Measurements from ENCODE around the gene CD99.
"Not testable (repeated sequence)": the region's sequence is repeated elsewhere in the genome, so short reads cannot be mapped to it uniquely, and the experiment has no call there.

The CD99 gene

DNA sequence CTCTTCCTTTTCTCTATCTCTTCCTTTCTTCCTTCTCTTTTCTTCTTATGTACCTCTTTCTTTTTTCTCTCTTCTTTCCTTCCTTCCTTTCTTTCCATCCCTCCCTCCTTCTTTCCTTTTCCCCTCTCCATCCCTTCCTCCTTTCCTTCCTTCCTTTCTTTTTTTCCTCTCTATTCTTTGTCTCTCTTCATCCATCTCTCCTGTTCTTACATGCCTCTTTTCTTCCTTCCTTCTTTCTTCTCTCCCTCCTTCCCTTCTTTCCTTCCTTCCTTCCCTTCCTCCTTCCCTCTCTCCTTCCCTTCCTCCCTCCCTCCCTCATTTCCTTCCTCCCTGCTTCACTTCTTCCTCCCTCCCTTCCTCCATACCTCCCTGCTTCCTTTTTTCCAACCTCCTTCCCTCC lies 41.6 kb downstream of the CD99 start:
- DNase-seq = no peak

DNA sequence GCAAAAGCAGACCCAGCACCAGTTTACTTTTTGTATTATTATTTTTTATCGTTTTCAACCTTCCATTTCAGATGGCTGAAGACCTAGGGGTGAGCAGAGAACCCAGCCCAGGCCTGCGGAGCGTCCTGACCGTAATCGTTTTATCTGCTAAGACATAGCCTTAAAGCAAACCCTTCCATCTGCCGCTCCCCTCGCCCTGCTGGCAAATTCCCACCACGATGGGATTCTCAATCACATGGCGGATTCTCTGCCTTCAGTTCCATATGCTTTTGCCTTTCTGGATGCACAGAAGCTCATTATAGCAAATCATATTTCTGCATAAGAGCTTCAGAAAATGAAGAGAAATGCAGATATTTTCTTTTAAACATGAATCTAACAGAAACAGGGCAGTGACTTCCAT lies 42.2 kb downstream of the CD99 start:
- no peak for DNase-seq

DNA sequence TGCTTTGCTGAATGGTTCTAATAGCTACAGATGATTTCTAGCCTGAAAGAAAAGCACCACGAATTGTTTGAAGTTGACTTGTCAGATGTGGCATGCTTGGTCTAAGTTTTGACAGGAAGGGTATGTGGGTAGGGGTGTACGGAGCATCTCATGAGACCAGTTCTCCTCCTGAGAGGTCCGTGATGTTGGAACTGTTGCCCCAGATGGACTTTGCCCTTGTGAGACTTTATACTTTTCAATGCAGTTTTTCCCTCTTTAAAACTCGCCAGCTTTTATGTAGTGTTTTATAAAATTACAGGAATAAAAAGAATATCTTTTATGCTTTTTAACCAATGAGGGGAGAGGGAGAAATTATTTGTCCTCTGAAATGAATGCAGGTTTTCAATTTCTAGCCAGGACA lies 44.2 kb downstream of the CD99 start:
- DNase-seq = no peak

DNA sequence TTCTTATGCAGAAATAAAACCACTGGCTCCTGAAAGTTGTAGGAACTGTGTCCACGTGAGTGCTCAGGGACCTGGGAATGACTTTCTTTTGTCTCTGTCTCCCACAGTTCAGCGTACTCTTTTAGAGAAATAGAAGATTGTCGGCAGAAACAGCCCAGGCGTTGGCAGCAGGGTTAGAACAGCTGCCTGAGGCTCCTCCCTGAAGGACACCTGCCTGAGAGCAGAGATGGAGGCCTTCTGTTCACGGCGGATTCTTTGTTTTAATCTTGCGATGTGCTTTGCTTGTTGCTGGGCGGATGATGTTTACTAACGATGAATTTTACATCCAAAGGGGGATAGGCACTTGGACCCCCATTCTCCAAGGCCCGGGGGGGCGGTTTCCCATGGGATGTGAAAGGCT lies 49.6 kb downstream of the CD99 start:
- DNase-seq = no peak

DNA sequence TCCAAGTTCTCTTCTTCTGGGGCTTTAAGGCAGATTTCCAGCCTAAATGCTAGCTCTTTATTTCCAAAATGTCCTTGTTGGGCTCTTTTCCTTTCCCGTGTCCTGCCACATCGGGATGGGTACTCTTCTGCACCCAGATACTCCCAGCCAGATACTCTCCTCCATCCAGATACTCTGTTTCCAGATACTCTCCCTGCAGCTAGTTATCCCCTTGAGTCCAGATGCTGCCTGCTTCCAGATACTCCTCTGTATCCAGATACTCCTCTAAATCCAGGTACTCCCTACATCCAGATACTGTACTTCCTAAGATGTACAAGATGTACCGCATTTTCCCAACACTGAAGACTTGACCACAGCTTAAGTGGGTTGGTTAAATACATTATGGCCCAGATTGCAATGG lies 50.3 kb downstream of the CD99 start:
- no peak for DNase-seq

DNA sequence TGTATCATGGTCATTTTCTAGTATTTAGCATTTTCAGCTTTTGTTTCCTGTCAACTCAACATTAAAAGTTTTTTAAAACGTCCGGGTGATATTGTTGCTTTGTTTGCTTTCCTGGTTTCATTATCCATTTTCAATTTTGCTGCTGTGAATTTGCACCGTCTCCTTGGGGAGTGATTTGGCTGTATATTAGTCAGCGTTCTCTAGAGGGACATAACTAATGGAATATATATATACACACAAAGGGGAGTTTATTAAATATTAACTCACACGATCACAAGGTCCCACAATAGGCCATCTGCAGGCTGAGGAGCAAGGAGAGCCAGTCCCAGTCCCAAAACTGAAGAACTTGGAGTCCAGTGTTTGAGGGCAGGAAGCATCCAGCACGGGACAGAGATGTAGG lies 55.2 kb downstream of the CD99 start:
- DNase-seq = not testable (repeated sequence)

DNA sequence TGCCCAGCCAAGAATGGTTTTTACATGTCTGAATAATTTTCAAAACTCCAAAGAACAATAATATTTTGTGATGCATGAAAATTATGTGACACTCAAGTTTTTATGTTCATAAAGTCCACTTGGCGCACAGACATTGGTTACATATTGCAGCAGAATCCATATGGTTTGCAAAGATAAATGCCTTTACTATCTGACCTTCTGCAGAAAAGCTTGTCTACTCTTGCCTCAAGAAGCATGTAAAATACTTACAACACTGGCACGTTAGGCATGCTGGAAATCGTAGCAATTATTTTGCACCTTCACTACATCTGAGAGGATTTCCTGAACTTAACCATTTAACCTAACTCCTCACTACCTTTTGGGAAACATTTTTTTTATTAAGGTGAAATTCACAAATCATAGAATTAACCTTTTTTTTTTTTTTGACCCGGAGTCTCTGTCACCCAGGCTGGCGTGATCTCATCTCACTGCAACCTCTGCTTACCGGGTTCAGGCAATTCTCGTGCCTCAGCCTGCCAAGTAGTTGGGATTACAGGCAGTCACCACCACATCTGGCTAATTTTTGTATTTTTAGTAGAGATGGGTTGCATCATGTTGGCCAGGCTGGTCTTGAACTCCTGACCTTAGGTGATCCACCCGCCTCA lies 57.2 kb downstream of the CD99 start:
- no peak for DNase-seq

DNA sequence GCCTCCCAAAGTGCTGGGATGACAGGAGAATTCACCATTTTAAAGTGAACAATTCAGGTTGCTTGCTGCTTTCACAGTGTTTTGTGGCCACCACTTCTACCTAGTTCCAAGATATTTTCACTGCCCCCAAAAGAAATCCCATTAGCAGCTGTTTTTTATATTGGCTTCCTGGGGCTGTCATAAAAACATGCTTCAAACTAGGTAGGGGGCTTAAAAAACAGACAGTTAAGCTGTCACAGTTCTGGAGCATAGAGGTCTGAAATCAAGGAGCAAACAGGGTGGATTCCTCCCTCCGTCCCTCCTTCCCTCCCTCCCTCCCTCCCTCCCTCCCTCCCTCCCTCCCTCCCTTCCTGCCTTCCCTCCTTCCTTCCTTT lies 57.7 kb downstream of the CD99 start:
- DNase-seq = no peak

DNA sequence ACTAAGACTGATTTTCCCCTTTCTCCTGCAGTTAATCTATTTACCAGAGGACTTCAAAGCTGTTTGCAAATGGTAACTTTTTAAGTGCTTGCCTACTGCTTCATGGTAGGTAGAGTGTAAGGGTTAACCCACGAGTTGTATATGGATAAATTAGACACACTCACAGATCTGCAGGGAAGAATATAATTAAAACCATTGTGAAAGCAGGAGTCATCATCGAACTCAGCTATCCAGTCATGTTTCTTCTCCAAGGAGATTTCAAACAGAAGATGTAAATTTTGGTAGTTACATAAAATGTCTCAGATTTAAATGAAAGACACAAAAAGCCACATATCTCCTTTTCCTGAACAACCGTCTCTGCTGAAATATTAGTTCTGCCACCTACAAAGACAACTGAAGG lies 60.2 kb downstream of the CD99 start:
- DNase-seq = no peak

DNA sequence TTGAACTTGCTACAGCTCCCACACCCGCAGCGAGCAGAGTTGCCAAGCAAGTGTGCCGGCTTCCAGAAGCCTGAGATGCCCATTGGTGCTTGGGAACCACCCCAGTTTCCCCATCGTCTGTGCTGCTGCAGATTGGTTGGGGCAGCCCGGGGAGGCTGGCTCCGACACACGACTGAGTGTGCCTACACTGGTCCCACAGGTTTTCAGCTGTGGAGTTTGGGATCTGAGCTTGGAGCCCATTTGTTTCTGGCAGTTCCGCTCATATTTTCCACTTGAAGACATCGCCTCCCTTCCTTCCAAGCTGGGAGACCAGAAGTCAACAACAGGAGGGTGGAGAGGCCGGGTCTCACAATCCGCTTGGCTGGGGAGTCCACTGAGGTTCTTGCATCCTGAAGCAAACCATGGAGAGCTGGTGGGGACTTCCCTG lies 60.8 kb downstream of the CD99 start, which contains the start of gene XG:
Gene XG, plus strand, starts transcription at position 167 of the 427 bp plus-strand sequence. Its CDS starts 235 bp downstream, at position 402.
- not testable (repeated sequence) for DNase-seq

DNA sequence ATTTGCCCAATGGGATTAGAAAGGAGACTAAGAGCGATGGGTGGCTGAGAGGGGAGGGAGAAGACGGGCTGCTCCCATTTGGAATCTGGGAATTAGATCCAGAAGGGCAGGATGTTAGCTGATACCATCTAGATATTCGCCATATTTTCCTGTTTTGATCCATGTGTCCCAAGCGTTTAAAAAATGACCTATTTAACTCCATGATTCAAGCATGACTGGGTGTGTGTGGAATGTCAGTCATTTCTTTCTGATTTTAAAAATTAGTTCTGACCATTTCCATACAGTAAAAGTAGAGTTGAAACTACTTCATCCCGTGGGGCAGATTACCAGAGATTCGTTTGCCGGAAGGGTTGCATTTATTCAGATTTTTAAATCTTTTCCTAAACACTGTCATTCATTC lies 61.3 kb downstream of the CD99 start:
- DNase-seq = not testable (repeated sequence)

DNA sequence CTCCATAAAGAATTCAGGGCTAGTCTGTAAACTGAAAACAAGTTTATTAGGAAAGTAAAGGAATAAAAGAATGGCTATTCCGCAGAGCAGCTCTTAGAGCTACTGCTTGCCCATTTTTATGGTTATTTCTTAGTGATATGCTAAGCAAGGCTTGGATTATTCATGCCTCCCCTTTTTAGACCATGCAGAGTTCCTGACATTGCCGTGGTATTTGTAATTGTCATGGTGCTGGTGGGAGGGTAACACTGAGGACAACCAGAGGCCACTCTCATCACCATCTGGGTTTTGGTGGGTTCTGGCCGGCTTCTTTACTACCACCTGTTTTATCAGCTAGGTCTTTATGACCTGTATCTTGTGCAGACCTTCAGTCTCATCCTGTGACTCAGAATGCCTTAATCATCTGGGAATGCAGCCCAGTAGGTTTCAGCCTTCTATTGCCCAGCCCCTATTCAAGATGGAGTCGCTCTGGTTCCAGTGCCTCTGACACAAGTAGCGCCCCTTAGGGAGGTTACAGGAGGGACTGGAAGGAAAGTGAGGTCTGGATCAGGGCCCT lies 64.1 kb downstream of the CD99 start:
- DNase-seq = not testable (repeated sequence)

DNA sequence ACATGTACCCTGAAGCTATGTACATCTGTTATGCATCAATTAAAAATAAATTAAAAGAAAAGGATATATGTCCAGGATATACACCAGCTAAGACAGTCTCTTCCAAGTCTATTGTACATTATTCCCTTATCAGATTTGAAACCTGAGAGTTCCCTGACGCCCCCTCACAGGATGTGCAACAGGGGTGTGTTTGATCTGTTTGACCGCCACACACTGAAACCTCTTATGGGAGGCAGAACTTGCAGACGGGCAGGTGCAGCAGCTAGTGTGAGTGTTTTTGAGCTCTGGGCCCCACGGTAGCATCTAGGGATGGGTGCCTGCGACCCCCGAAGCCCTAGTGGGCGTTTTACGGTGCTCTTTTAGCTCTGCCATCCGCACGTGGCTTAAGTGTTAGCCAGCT lies 65.5 kb downstream of the CD99 start:
- no peak for DNase-seq

DNA sequence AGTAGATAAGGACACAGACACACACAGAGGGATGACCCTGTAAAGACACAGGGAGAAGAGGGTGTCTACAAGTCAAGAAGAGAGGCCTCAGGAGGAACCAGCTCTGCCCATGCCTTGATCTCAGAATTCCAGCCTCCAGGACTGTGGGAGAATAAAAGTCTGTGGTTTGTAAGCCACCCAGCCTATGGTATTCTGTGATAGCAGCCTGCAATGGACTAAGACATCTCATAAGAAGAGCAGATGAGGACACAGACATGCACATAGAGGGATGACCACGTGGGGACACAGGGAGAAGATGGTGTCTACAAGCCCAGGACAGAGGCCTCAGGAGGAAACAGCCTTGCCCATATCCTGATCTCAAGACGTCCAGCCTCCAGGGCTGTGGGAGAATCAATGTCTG lies 70.2 kb downstream of the CD99 start:
- DNase-seq = no peak

DNA sequence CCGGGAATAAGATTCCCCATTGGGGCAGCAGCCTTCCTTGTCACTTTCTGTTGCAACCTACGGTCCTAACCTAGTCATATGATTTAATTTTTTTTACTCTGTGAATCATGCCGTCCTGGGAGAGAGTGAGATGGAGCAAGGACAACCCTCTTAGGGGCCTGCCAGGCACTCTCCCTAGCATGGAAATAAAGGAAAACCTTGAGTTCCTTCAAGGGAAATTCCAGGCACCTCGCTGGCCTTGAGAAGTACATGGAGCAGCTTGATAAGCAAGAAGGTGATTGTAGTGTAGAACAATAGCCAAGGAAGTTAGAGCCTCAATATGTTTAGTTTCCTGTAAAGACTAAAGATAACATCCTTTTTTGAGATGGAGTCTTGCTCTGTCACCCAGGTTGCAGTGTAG lies 71.6 kb downstream of the CD99 start:
- DNase-seq = not testable (repeated sequence)

DNA sequence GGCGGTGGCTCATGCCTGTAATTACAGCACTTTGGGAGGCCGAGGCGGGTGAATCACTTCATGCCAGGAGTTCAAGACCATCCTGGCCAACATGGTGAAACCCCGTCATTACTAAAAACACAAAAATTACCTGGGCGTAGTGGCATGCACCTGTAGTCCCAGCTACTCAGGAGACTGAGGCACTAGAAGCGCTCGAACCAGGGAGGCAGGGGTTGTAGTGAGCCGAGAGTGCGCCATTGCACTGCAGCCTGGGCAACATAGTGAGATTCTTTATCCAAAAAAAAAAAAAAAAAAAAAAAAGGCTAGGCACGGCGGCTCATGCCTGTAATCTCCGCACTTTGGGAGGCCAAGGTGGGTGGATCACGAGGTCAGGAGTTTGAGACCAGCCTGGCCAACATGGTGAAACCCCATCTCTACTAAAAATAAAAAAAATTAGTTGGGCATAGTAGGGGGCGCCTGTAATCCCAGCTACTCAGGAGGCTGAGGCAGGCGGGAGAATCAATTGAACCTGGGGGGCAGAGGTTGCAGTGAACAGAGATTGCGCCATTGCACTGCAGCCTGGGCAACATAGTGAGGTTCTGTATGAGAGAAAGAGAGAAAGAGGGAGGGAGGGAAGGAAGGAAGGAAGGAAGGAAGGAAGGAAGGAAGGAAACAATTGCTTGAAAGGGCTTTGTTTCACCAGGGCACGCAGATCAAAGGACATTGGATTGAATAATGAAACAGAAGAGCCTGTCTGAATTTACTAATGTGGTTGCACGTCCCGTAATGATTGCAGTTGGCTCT lies 73.9 kb downstream of the CD99 start:
- not testable (repeated sequence) for DNase-seq

DNA sequence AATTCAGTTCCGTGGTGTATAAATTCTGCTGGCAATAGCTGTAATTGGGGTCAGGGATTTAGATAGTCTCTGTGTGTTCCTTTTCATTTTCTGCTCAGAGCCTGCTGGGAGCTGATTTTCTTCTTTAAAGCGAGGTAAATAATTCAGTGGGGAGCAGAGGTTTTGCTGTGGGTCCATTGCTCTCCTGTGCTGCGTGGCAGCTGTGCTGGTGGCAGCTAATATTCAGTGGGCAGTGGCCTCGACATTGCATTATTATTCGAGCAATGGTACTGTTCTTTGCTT lies 74.4 kb downstream of the CD99 start:
- no peak for DNase-seq

DNA sequence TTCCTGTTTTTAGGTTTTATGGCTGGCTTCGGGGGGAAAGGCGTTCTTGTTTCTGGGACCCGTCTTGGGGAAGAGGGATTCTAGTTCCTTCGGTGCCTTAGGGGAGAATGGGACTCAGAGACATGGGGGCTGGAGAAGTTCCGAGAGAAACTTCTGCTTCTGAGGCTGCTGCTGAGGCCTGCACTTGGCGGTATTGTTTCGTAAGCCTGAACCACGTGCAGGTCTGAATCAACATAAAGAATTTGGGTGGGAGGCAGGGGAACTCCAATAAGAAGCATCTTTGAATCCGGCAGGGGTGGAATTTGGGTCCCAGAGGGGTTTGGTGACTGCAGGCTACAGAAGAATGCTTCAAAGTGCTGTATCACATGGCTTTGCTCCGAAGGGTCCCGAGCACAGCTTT lies 75.8 kb downstream of the CD99 start:
- DNase-seq = no peak

DNA sequence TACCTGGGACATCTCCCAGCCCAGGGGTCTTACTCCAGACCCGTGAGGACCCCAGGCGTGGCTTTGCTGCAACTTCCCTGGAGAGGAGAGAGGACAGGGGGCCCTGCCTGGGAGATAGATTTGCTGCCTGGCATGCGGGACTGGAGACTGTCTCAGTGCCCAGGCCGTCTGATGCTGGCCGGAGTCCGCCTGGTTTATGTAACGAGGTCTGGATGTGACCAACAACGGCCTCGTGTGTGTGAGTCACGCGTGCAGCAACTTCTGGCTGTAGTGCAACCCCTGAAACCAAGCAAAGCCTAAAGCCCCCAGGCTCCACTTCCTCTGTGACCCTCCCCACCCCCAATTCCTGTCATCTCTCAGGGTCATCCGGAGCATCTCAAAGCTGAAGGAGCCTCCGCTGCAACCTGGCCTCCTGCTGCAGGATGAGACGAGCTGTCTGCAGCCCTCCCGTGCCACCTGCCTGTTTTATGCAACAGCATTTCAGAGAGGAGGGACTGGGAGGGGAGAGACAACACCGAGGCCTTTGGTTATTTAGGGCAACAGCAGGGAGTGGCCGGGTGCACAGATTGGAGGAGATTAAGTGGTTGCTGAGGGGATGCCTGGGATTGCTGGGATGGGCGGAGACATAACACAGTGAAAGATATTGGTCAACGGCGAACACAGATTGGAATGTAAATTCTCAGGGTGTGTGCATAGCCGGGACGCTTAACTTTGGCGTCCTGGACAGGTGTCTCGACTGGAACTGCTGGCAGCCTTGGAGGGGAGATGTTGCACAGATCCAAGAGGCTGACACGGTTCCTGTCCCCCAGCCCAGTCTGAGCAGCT lies 76.7 kb downstream of the CD99 start:
- no peak for DNase-seq

DNA sequence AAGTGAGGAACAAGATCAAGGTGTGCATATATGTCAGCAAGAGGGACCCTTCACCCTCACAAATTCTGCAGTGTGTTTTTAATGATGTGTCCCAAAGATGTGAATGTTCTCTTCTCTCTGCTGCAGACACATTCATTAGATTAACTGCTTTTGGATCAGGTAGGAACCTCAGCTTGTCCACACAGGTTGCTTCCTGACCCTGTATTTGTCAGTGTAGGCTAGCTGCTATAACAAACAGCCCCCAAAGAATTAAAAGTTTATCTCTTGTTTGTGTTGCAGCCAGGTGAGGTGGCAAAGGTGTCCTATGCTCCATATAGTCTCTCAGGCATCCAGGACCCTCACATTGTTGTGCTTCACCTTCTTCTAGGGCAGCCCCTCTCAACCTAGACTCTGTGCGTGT lies 78.5 kb downstream of the CD99 start:
- no peak for DNase-seq

DNA sequence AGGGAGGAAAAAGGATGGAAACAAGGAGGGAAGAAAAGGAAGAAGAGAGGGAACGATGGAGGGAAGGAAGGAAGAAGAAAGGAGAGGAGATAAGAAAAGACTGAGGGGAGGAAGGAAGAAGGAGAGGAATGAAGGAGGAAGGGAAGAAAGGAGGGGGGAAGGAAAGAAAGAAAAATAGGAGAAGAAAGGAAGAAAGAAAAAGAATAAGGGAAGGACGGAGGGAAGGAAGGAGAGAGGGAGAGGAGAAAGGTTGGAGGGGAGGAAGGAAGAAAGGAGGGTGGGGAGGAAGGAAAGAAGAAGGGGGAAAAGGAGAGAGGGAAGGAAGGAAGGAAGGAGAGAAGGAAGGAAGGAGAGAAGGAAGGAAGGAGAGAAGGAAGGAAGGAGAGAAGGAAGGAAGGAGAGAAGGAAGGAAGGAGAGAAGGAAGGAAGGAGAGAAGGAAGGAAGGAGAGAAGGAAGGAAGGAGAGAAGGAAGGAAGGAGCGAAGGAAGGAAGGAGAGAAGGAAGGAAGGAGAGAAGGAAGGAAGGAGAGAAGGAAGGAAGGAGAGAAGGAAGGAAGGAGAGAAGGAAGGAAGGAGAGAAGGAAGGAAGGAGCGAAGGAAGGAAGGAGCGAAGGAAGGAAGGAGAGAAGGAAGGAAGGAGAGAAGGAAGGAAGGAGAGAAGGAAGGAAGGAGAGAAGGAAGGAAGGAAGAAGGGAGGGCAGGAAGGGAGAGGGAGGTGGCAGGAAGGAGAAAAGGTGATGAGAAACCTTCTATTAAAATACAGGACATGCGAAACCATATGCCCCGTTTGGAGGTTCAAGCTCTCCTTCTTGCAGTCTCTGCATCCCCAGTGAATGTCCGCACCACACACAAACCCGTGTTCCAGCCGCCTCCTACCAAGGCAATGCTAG lies 82.3 kb downstream of the CD99 start:
- not testable (repeated sequence) for DNase-seq

DNA sequence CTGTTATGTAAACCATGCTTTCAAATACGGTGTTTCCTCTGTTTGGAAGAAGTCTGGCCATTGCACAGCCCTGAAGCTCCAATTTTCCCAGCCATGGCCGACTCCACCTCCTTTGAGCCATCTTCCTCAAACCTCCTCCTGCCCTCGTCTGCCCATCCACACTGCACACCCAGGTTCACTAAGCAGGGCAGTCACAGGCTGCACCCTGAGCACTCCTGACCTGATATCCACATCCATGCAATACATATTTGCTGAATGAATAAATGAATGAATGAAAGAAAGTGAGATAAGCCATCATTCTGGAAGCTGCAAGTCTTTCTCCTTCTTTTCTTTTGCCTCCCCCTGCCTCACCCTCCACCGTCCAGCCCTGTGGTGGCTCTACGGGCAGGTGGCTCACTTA lies 83.0 kb downstream of the CD99 start:
- no peak for DNase-seq

DNA sequence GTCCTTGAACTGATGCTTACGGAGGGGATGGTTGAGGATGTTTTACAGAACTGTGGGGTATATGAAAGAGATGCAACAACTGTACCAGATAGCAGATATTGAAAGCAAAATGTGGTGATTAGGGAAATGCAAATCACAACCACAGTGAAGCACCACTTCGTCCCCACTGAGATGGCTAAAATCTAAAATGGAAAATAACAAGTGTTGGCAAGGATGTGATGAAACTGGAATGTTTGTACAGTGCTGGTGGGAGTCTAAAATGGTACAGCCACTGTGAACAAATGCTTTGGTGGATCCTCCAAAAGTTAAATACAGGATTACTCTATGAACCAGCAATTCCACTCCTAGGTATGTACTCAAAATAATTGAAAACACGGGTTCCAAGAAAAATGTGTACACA lies 83.7 kb downstream of the CD99 start:
- DNase-seq = no peak
